Neural cell (in vitro differentiated cells): ENCODE results near the gene AMPH. TPM values are rescaled to one million over a fixed set of nuclear protein-coding genes. Genes with fewer than 3 reads are reported as not detected.

Source experiments
- H2AFZ ChIP-seq: fragments of 200-600, 300-800 bp; sonication (generic), shearing (Covaris generic); 2 replicates; pipeline ENCODE4 v1.6.0; 2014; ENCODE audit warnings: low read depth, mild to moderate bottlenecking, antibody characterized with exemption, low read length, moderate library complexity
- H3F3A ChIP-seq: fragments of 200-600 bp; shearing (Covaris generic); 2 replicates; pipeline ENCODE4 v1.6.1; 2016; ENCODE audit warnings: mild to moderate bottlenecking, moderate library complexity, mixed read lengths, antibody characterized with exemption, low read length; ENCODE audit not compliant: insufficient read depth, poor library complexity, severe bottlenecking
- H3K27ac ChIP-seq: fragments of 200-600, 300-800 bp; sonication (generic), shearing (Covaris generic); 2 replicates; pipeline ENCODE4 v1.5.1; 2014; ENCODE audit warnings: mild to moderate bottlenecking, low read length, moderate library complexity
- H3K27me3 ChIP-seq: fragments of 300-800, 200-600 bp; sonication (generic), shearing (Covaris generic); 2 replicates; pipeline ENCODE4 v1.6.0; 2014; ENCODE audit warnings: mild to moderate bottlenecking, low read depth, low read length, moderate library complexity; ENCODE audit not compliant: insufficient read depth
- H3K36me3 ChIP-seq: fragments of 300-800, 200-600 bp; sonication (generic), shearing (Covaris generic); 2 replicates; pipeline ENCODE4 v1.5.1; 2014; ENCODE audit warnings: mild to moderate bottlenecking, antibody characterized with exemption, low read length, moderate library complexity; ENCODE audit not compliant: insufficient read depth
- H3K4me2 ChIP-seq: fragments of 300-800, 200-600 bp; sonication (generic), shearing (Covaris generic); 2 replicates; pipeline ENCODE4 v1.6.0; 2014; ENCODE audit warnings: mild to moderate bottlenecking, low read length
- H3K4me3 ChIP-seq: fragments of 300-800, 200-600 bp; sonication (generic), shearing (Covaris generic); 2 replicates; pipeline ENCODE4 v1.5.1; 2014; ENCODE audit warnings: mild to moderate bottlenecking, low read length, moderate library complexity
- H3K79me2 ChIP-seq: fragments of 200-600 bp; shearing (Covaris generic); replicated peaks from 2 replicates; pipeline ENCODE4 v1.6.0; 2014; ENCODE audit warnings: mild to moderate bottlenecking, low read length, moderate library complexity; ENCODE audit not compliant: insufficient read depth
- H3K9ac ChIP-seq: fragments of 300-800, 200-600 bp; sonication (generic), shearing (Covaris generic); 2 replicates; pipeline ENCODE4 v1.6.1; 2016; ENCODE audit warnings: mild to moderate bottlenecking, low read length, mixed read lengths
- H3K9me2 ChIP-seq: fragments of 200-600 bp; shearing (Covaris generic); 2 replicates; pipeline ENCODE4 v1.6.1; 2016; ENCODE audit warnings: mild to moderate bottlenecking, low read length, mixed read lengths; ENCODE audit not compliant: insufficient read depth
- H3K9me3 ChIP-seq: fragments of 200-600, 300-800 bp; sonication (generic), shearing (Covaris generic); 2 replicates; pipeline ENCODE4 v1.6.1; 2016; ENCODE audit warnings: mild to moderate bottlenecking, mixed run types, low read length, moderate library complexity, mixed read lengths
- H4K20me1 ChIP-seq: fragments of 200-600 bp; shearing (Covaris generic); 2 replicates; pipeline ENCODE4 v1.6.1; 2016; ENCODE audit warnings: mild to moderate bottlenecking, mixed run types; ENCODE audit not compliant: insufficient read depth
- EP300 ChIP-seq: fragments of 450-650 bp; conservative IDR thresholded peaks from 2 replicates; pipeline ENCODE4 v1.6.1; 2014; ENCODE audit warnings: antibody characterized with exemption, mild to moderate bottlenecking, moderate library complexity; ENCODE audit not compliant: poor library complexity, severe bottlenecking
- EZH2 ChIP-seq: fragments of 200-600, 300-800 bp; shearing (Covaris generic), sonication (generic); IDR thresholded peaks from 2 replicates; pipeline ENCODE4 v1.6.1; 2014; ENCODE audit warnings: antibody characterized with exemption, low read length, borderline replicate concordance, mild to moderate bottlenecking; ENCODE audit not compliant: insufficient read depth, poor library complexity, severe bottlenecking
- MXI1 ChIP-seq: fragments of 450-650 bp; conservative IDR thresholded peaks from 2 replicates; pipeline ENCODE4 v1.6.1; 2014; ENCODE audit warnings: antibody characterized with exemption, mild to moderate bottlenecking; ENCODE audit not compliant: poor library complexity, severe bottlenecking
- POLR2AphosphoS5 ChIP-seq: IDR thresholded peaks from 2 replicates; pipeline ENCODE4 v1.6.1; 2012
- RAD21 ChIP-seq: fragments of 450-650 bp; conservative IDR thresholded peaks from 2 replicates; pipeline ENCODE4 v1.6.1; 2014; ENCODE audit warnings: antibody characterized with exemption, mild to moderate bottlenecking, moderate library complexity
- SMC3 ChIP-seq: fragments of 450-650 bp; conservative IDR thresholded peaks from 2 replicates; pipeline ENCODE4 v1.6.1; 2014; ENCODE audit warnings: antibody characterized with exemption, mild to moderate bottlenecking, moderate library complexity; ENCODE audit not compliant: poor library complexity
- TAF1 ChIP-seq: IDR thresholded peaks from 2 replicates; pipeline ENCODE4 v1.6.1; 2012; ENCODE audit warnings: low read depth
- polyA plus RNA-seq: library from polyadenylated mRNA; depleted of rRNA; stranded (reverse); fragments of >200 nt; gene quantifications from 2 replicates; pipeline ENCODE4 v1.2.3, GENCODE V29; 2014
- TF ChIP-seq, protein P1 (sequence below): fragments of 450-650 bp; IDR thresholded peaks from 2 replicates; pipeline ENCODE4 v1.5.1; 2014; ENCODE audit warnings: antibody characterized with exemption, mild to moderate bottlenecking, moderate library complexity; ENCODE audit not compliant: poor library complexity, severe bottlenecking
- TF ChIP-seq, protein P2 (sequence below): IDR thresholded peaks from 2 replicates; pipeline ENCODE4 v1.6.1; 2012; ENCODE audit warnings: borderline replicate concordance

Gene AMPH
- polyA plus RNA-seq, 1 donor from 2014 or later, result 33.7 TPM

DNA sequence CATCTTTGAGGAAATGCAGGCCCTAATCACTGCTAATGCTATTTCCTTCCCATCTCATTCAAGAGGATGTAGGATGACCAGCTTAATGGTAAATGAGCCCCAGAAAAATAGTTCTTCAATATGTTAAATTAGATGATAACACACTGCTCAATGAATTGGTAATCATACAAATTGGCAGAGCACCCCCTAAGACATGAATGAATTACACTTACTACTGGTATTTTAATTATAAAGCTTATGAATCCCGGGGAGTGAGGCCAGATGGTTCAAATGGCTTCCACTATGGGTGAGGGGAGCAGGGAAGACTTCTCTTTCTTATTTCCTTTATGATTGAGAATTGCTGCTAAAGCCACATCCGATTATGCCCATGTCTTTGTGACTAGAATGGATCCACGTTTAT lies 198.5 kb downstream of the AMPH start:
- no peak overlapping the region for H3K27ac ChIP-seq
- TF ChIP-seq EP300, result no peak
- no peak for TF ChIP-seq MXI1
- TF ChIP-seq POLR2AphosphoS5, result no peak
- TF ChIP-seq TAF1, result no peak
- TF ChIP-seq RAD21, result no peak
- TF ChIP-seq EZH2, result no peak
- no peak for TF ChIP-seq SMC3
- TF ChIP-seq, protein P1, sequence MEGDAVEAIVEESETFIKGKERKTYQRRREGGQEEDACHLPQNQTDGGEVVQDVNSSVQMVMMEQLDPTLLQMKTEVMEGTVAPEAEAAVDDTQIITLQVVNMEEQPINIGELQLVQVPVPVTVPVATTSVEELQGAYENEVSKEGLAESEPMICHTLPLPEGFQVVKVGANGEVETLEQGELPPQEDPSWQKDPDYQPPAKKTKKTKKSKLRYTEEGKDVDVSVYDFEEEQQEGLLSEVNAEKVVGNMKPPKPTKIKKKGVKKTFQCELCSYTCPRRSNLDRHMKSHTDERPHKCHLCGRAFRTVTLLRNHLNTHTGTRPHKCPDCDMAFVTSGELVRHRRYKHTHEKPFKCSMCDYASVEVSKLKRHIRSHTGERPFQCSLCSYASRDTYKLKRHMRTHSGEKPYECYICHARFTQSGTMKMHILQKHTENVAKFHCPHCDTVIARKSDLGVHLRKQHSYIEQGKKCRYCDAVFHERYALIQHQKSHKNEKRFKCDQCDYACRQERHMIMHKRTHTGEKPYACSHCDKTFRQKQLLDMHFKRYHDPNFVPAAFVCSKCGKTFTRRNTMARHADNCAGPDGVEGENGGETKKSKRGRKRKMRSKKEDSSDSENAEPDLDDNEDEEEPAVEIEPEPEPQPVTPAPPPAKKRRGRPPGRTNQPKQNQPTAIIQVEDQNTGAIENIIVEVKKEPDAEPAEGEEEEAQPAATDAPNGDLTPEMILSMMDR, result no peak
- TF ChIP-seq, protein P2, sequence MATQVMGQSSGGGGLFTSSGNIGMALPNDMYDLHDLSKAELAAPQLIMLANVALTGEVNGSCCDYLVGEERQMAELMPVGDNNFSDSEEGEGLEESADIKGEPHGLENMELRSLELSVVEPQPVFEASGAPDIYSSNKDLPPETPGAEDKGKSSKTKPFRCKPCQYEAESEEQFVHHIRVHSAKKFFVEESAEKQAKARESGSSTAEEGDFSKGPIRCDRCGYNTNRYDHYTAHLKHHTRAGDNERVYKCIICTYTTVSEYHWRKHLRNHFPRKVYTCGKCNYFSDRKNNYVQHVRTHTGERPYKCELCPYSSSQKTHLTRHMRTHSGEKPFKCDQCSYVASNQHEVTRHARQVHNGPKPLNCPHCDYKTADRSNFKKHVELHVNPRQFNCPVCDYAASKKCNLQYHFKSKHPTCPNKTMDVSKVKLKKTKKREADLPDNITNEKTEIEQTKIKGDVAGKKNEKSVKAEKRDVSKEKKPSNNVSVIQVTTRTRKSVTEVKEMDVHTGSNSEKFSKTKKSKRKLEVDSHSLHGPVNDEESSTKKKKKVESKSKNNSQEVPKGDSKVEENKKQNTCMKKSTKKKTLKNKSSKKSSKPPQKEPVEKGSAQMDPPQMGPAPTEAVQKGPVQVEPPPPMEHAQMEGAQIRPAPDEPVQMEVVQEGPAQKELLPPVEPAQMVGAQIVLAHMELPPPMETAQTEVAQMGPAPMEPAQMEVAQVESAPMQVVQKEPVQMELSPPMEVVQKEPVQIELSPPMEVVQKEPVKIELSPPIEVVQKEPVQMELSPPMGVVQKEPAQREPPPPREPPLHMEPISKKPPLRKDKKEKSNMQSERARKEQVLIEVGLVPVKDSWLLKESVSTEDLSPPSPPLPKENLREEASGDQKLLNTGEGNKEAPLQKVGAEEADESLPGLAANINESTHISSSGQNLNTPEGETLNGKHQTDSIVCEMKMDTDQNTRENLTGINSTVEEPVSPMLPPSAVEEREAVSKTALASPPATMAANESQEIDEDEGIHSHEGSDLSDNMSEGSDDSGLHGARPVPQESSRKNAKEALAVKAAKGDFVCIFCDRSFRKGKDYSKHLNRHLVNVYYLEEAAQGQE, result no peak

DNA sequence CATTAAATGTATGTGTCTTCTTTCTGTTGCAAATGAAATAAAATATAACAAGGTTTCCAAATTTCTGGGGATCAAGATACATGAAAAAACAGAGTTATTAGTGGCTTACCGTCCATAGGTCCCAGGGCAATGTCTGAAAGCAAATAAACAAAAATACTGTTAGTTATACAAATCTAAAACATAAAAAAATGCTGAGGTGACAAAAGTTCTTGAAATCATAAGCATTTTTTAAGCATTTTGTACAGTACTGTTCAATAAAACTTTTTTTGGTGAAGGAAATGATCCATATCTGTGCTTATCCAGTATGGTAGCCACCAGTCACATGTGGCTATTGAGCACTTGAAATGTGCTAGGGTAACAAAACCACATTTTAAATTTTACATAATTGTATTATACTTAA lies 199.1 kb downstream of the AMPH start:
- Histone ChIP-seq H3K9me2 (no peaks in the 10 kb centered on the region), H2AFZ (no peak overlapping the region), H3K36me3 (no peaks in the 10 kb centered on the region), H3K9ac (no peak overlapping the region), H4K20me1 (no peaks in the 10 kb centered on the region), H3K9me3 (no peaks in the 10 kb centered on the region), H3K27ac (no peak overlapping the region), H3F3A (no peaks in the 10 kb centered on the region), H3K27me3 (no peaks in the 10 kb centered on the region), H3K4me3 (no peak overlapping the region), H3K4me2 (no peak overlapping the region), H3K79me2 (no peaks in the 10 kb centered on the region)
- TF ChIP-seq TAF1, result no peak
- TF ChIP-seq, protein P1, result no peak
- no peak for TF ChIP-seq POLR2AphosphoS5
- no peak for TF ChIP-seq SMC3
- no peak for TF ChIP-seq RAD21
- TF ChIP-seq EZH2, result no peak
- no peak for TF ChIP-seq EP300
- TF ChIP-seq, protein P2, result no peak
- no peak for TF ChIP-seq MXI1

More for the DNA sequence above, 198.5 kb downstream of the AMPH start:
- Histone ChIP-seq H3K27me3 (no peaks in the 10 kb centered on the region), H3K4me3 (no peak overlapping the region), H2AFZ (no peak overlapping the region), H3K4me2 (no peak overlapping the region), H3K79me2 (no peaks in the 10 kb centered on the region), H3F3A (no peaks in the 10 kb centered on the region), H3K9ac (no peak overlapping the region), H4K20me1 (no peaks in the 10 kb centered on the region), H3K36me3 (no peaks in the 10 kb centered on the region), H3K9me3 (no peaks in the 10 kb centered on the region), H3K9me2 (no peaks in the 10 kb centered on the region)
